GM21526 (cell line): ENCODE measurements around the gene NTSR1.

Experiments used
- ATAC-seq: cut with Tn5 transposase; IDR thresholded peaks from one replicate; pipeline ENCODE4 v1.9.1; 2021; ENCODE audit warnings: moderate library complexity; ENCODE audit not compliant: unreplicated experiment, low FRiP score

NTSR1 gene

DNA sequence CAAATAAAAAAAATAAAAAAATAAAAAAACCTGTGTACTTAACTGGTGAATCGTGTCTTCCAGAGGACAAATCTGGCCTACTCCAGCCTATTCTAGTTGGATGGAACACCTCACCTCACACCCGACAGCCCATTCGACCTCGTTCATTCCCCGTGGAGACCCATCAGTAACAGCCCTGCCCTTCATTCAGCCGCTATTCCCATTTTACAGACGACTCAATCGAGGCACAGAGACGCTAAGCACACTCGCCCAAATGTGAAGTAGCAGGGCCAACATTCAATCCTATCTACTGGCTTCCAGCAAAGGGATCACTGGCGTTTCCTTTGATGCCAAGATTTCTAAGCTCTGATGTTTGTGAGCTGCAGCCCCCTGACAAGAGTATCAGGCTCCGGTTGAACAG is 1.8 kb upstream of the NTSR1 start:
- ATAC-seq, result no peak

DNA sequence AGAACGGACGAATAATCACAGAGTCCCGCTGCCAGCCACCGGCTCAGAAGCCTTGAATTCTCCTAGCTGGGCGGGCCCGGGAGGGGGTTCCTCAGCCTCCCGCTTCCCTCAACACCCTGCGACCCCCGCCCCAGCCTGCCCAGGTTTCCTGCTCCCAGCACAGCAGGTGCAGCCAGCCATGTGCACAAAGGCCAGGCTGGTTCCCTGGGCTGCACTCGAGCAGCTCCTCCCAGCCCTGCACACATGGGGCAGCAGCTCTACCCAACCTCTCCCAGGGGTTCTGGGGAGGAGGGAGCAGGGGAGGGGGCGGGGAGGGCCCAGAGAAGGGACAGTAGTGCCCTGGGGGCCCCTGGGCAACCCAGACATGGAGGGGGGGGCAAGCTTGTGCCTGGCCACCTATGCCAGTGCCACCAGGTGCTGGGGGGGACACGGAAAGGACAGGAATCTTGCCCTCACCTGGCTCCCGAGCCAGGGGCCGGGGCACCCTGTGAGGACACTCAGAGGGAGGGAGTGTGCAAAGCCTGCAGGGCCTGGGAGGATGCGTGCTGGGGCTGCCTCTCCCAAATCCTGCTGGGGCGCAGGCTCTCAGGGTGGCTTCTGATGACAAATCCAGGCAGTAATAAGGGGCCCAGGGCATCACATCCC is 1.2 kb upstream of the NTSR1 start:
- ATAC-seq, result no peak

DNA sequence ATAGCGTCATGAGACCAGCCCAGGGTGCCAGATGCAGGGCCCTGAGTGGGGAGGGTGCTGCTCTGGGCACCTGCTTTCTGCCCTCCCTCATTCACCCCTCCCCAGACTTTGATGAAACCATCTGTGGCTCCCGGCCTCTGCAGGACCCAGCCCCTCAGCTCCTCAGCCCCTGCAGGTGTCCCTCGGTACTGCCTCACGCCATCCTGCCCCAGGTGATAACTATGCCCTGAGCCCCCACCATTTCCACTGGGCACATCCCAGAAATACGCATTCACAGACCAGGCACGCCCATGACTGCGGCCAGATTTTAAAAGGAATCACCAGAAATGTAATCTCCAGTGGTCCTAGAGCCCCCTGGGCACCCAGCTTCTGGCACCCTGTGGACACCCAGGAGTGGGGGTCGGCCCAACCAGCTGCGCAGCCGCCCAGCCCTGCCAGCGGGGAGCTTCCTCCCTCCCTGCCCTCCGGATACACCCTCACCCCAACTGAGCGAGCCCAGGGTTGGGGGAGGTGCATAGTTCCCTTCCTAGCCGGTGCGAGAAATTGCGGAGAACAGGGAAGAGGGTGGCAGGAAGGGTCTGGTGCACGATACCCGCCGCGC is 615 bp upstream of the NTSR1 start:
- no peak for ATAC-seq

DNA sequence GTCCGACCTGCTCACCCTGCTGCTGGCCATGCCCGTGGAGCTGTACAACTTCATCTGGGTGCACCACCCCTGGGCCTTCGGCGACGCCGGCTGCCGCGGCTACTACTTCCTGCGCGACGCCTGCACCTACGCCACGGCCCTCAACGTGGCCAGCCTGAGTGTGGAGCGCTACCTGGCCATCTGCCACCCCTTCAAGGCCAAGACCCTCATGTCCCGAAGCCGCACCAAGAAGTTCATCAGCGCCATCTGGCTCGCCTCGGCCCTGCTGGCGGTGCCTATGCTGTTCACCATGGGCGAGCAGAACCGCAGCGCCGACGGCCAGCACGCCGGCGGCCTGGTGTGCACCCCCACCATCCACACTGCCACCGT is 885 bp downstream of the NTSR1 start:
- no peak for ATAC-seq

DNA sequence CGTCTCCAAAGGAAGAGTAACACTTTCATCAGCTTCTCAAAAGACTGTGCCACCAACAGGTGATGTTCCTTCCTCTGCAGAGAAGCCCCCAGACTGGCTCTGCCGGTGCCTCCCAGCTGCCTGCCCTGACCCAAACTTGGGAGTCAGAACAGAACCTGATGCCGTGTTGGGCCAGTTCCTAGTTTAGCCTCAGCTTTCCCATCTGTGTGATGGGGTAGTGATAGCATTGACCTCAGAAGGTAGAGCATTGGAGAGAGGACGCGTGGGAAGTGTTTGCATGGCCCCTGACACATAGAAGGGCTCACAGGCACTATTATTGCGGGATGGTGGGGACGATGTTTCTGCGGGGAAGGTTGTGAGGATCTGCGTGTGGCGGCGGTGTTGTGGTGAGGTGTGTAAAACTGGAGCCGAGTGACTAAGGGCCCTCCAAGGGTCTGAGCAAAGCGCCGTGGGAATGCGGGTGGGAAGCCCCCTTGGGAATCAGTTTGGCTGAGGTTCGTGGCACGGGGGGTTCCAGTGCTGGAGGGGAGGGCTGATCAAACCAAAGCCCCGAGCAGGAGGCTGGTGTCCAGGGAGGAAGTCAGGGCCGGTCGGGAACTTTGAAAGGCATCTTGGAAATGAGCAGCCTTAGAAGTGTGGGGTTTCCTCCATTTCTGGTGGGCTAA is 1.7 kb downstream of the NTSR1 start:
- ATAC-seq, result no peak

DNA sequence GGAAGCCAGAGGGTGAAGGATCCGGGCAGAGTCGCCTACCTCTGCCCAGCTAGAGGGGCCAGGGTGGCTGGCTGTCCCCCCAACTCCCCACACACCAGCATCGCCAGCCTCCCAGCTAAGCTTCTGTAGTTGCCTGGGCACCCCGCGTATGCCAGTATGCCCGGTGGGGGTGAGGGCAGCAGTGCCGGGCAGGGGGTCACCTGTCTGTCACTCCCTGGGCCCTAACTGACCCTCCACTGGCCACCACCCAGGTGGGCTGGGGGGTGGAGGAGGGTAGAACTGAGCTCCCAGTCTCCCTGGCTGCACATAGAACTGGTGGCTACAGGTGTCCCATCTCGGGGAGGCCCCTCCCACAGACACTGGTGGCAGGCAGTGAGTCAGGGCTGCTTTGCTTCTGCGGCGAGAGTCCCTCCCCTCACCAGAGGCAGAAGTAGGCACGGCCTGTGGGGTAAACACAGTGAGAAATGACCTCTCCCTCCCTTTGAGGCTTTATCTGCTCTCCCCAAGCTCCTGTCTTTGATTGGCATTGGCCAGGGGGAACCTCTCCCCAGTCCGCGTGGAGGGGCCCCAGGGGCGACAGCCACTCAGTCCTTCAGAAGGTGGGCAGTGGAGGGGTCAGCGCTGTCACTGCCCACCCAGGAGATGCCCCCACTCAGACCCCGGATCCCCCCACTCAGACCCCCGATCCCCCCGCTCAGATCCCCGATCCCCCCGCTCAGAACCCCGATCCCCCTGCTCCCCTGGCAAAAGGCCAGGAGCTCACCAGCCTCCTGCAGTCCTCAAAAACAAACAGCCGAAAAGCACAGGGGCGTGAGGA is 2.5 kb downstream of the NTSR1 start:
- no peak for ATAC-seq

DNA sequence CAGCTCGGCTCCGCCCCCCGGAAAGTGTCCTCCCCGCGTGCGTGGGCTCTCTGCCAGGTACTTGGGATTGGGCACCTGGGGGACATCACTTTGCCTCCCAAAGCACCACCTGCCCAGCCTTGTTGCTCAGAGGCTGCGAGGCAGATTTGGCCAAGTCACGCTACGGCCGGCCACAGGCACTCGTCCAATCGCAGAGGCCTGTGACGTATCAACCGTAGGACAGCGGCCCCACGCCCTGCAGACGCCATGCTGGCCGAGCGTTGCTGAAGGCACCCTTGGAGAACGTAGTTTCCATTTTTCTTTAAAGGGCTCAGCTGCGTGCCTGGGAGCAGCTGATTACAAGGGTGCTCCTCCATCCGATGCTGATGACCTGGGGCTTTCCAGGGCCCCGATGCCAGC is 3.1 kb downstream of the NTSR1 start:
- no peak for ATAC-seq

DNA sequence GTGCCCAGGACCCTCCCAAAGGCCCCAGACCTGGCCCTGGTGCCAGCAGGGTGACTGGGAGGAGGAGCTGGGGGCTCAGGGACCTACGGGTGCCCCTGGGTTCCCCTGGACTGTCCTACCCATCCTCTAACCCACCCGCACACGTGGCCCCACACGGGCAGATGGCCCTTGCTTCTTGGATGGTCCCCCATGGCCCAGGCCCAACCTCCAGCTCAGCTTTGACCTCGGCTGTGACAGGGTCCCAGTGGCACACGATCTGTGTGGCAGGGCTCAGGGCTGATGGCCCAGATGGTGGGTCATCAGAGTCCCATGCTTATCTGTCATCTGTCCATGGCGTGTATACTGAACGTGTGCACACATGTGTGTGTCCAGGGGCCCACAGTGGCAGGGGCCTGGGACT is 4.0 kb downstream of the NTSR1 start:
- ATAC-seq, result no peak

DNA sequence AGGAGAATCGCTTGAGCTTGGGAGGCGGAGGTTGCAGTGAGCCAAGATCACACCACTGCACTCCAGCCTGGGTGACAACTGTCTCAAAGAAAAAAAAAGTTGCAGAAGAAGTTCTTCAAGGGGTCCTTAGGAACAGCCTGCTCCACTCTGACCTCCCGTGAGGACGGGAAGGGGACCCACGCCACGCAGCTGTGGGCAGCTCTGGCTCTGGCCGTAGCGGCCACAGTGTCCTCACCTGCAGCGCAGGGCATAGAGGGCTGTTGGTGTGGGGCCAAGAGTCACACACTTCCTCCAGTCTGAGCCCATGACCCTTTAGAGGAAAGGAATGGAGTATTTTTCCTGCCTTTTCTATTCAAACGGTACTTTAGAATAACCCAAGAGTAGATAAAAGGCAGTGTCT is 5.4 kb downstream of the NTSR1 start:
- no peak for ATAC-seq

DNA sequence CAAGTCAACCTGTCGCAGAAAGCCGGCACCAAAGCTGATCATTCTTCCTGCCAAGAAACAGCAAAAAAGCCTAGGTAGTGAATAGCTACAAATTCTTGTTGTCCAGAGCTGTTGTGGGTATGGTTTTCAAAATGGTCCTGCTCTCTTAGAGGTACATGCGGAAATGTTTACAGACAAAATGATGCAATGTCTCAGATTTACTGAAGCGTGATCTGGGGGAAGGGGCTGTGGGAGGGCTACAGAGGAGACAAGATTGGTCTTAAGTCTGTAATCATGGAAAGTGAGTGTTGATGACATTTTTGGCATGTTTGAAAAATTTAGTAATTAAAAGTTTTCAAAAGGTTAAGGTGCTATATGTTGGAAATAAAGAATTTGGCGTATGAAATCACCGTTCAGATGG is 6.2 kb downstream of the NTSR1 start:
- no peak for ATAC-seq

DNA sequence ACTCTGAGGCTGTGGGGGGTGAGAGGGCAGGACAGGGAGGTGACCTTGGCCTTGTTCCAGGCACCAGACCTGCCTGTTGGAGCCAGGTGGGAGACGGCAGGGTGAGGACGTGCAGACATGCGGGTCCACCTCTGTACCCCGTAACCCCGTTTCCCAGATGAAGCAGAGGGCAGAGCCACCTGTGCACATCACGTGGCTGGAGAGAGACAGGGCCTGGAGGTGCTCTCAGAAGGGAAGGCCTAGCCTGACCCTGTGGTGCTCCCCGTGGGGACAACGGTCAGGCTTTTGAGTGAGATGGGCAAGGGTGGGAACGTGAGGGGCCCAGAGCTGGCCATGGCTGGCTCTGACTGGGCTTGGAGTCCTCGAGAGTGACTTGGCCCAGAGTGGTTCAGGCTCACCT is 6.6 kb downstream of the NTSR1 start:
- no peak for ATAC-seq

DNA sequence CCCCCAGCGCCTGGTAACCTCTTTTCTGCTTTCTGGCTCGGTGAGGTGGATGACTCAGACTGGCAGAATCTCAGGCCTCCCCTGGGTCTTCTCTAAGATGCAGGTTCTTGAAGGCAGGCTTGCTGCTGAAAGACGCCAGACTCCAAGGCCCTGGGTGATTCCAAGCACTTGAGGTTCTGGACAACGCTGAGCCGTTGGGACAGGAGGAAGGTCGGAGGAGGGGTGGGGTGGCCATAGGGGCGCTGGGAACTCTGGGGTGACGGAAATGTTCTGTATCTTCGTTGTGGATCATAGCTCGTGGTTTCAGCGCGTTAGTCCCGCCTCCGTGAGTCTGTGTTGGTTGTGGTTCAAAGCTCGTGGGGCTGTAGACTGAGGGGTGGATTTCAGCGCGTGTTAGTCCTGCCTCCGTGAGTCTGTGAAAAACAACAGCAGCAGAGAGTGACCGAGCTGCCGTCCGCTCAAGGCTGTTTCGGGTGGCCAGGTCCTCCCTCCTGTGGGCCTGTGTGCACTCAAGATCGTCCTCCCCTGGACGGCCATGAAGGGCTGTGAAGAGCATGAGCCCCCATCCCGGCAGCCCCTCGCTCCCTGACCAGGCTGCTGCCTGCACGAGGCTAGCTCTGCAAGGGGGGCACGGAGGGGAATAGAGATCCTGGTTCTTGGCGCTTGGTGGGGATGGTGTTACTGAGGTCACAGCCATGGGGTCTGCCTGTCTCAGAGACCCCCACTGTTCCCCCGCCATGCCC is 7.7 kb downstream of the NTSR1 start:
- no peak for ATAC-seq

DNA sequence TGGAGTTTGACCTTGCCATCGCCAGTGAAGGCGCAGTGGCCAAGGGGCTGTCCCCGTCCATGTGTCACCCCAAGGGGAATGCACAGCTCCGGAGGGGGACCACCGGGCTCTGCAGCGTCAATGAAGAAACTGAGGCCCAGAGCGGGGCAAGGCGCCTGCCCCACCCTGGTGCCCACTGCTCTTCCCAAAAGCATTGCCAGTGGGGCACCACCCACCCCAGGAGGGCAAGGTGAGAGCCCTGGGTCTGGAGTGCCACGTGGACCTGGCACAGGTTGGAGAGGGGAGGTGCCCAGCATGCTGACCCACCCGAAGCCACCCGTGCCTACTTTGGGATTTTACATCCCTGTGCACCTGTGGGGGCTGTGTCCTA is 8.3 kb downstream of the NTSR1 start:
- no peak for ATAC-seq

DNA sequence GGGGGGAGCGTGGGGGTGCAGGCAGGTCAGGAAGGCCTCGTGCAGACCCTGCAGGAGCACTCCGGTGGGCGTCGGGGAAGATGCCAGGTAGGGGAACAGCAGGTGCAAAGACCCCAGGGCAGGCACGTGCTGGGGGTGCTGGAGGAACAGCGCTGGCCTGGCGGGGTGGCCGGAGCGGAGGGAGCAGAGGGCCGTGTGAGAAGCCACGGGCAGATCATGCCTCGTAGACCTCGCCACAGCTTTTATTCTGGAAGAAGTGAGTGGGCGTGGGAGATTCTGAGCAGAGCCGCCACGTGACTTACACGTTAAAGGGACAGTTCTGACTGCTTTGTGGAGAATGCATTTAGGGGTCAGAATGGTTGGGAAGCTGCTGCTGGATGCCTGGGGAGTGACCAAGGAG is 9.3 kb downstream of the NTSR1 start:
- ATAC-seq, result no peak

DNA sequence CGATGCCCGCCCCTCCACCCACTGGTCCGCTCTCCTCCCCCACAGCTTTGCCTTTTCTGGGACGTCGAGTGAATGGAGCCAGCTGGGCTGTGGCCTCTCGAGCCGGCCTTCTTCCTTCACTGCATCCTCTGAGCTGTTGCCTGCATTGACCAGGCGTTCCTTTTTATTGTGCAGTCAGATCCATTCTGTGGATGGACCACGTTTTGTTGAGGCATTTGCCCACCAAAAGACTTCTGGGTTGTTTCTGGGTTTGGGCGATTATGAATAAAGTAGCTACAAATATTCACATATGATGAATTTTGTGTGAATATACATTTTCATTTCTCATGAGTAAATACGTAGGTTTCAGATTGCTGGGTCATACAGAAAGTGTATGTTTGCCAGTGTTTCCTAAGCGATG is 9.9 kb downstream of the NTSR1 start:
- no peak for ATAC-seq

DNA sequence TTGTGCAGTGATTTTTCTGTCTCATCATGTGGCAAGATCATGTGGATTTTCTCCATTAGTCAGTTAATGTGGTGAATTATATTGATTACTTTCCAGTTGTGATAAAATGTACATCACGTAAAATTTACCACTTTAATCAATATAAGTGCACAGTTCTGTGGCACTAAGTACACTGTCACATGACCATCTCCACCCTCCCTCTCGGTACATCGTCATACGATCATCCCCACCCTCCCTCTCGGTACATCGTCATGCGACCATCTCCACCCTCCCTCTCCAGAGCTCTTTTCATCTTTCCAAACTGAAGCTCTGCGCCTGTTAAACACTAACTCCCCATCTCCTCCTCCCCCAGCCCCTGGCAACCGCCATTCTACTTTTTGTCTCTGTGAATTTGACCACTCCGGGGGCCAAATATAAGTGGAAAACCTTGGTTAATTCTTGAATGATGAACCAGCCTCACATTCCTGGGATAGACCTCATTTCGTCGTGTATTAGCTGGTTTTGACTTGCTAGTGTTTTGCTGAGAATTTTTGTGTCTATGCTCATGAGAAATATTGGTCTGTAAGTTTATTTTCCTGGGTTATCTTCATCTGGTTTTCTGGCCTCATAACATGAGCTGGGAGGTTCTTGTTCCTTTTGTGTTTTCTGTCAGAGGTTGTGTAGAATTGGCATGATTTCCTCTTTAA is 10.8 kb downstream of the NTSR1 start:
- no peak for ATAC-seq

DNA sequence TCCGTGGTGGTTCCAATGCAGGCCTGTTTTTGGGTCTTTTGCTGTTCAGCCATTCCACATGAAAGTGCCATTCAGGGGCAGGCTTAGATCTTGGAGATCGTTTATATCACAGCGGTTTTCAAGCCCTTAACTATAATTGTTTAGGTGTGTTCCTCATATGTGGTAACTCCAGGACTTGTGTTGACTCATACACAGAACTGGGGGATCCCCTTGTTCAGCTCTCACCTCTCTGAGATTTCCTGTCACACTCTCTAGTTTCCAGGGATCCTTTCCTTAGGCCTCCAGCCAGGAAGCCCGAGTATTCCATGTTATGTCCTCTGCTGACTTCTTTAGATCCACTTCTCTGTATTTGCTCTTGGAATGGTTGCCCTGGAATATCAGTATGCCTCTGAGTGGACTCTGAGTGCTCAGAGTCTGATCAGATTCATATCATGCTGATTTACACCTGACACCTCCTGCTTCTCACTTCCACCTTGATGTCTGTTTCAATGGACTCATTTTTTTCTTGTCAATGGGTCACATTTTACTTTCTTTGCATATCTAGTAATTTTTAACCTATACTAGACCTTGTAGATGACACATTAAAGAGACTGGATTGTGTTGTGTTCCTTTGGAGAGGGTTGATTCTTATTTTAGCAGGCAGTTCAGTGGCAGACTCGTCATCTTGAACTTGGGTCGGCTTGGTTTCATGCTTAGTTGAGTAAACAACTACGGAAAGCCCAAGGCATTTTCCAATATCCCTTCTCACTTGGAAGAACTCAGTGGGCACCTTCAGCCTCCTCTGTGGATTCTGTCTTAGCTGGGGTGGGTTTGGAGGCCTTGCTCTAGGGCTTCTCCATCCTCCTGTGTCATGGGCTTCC is 13.1 kb downstream of the NTSR1 start:
- no peak for ATAC-seq

DNA sequence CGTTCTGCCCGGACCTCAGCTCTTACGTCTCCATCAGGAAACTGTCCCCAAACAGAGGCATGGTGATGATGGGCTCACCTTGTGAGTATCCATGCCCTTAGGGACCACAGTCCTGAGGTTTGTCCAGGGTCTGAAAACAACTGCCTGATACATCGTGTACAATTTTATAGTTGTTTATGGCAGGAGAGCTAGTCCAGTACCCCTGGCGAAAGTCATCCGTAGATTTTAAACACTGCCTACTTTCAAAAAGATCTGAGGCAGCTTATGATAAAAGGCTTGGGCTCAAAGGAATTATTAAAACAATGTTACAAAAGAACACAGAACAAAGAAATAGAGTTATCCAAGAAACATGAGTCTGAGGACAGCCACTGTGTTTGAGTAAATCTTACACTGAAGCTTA is 14.0 kb downstream of the NTSR1 start:
- ATAC-seq, result no peak

DNA sequence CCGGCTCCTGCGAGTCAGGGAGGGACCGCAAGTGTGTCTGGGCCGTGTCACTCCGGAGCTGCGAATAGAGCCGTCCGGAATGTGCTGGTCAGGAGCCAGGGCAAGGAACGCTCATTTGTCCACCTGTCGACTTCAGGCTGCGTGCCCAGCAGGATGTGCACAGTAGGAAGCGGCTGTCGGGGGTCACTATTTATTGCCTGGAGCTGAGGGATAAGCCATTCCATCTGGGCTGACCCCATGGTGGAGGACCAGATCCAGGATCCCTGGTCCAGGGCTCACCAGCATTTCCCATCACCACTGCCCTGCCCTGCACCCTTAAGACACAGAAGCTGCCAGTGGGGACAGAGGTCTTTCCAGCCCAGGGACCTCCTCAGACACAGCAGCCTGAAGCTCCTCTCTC is 14.7 kb downstream of the NTSR1 start:
- no peak for ATAC-seq
